GM15510 (cell line): Measurements from ENCODE around the gene DYNLRB1.

Experiments
- POLR2A ChIP-seq: IDR thresholded peaks from 3 replicates; pipeline ENCODE4 v1.6.1; 2011; ENCODE audit warnings: borderline replicate concordance; ENCODE audit not compliant: insufficient read length; ENCODE audit errors: extremely low read depth

The DYNLRB1 gene

GRCh38 chr20:34579191-34579978, 63.2 kb downstream of the DYNLRB1 start:
- TF ChIP-seq POLR2A, result no peak

DNA sequence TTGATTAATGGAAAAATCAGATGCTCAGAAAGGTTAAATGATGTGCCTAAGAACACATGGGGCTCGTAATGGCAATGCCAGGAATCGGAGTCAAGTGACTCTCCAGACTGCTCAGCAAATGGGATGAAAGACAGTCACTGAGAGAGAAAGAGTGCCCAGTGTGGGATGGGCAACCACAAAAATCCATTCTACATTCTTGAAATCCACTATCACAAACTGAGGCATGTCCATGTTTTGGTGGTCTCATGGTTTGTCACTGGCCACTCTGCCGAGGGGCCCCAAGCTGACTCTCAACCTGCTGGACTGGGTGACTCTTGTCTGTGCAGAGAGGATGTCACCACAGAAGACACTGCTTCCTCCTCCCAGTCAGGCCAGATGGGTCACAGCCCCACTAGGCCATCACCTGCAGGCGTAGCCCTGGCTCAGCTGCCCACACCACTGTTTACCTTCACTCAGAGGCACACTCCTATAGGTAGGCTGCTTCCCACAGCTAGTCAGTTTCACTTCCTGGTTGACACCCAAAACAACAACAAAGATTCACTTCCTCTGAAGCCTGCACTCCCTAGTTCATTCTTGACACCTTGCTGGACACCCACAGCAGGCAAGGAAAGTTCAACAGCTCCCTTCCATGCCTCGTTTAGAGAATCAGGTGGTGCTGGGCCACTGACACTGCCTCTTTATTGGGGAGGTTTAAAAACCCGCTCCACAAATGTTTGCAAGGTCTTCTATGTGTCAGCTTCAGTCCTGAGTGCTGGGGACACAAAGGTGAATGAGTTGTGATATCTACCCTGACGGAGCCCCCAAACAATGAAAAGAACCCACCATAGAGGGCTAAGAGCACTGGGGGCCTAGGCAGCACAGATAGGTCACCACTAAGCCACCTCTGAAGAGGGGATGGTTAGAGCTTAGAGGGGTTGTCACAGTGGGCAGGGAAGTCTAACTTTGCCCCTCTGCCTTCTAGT, 64.0 kb downstream of the DYNLRB1 start:
- no peak for TF ChIP-seq POLR2A

DNA sequence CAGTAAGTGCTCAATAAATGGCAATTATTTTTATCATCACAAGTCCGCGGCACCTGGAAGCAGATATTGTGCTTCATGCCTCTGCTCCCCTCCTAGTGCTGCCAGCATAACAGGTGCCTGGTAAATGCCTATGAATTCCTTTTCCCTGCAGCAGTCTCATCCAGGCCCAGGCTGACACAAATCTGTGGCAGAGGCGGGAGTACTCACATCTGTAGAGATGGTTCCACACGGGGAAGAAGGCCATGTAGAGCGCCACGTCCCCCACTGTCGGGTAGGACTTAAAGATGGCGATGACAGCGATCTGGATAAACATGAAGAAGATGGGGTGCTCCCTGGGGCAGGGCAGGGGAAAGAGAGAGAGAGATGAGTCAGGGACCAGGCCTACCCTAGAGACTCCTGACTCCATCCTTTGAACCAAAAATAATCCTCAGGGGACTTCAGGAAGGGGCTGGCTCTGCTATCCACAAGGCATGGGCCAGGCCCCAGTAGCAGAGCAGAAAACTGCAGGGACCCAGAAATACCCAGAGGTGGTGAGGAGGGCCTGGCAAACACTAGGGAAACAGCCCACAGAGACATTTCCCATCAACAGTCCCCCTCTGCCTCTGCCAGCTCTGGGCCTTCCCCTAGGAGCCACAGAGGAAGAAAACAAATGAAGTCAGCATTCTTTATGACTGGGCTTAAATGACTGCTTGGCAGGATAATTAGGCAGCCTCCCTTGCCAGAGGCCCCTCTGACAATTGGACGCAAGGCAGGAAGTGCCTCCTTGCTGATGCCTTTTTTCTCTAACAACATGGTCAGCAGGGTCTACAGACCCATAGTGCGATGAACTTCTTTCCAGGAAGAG, 65.3 kb downstream of the DYNLRB1 start:
- TF ChIP-seq POLR2A, result no peak

GRCh38 chr20:34582221-34582620, 66.0 kb downstream of the DYNLRB1 start:
- no peak for TF ChIP-seq POLR2A

DNA sequence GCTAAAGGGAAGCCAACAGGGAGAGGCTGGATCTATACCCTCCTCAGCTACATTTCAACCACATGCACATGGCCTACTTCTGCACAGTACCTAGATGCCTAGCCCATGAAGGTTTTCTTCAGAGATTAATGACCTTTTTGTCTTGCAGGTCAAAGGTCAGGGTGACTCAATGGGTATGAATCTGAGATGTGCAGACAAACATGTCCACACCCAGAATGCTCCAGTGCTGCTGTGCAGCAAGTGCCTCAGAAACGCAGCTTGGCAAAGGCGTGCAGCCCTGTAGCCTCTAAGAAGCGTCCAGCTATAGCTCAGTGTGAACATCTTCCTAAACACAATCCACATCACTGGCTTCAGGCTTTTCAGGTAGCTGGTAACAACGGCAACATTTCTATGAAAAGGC, 66.7 kb downstream of the DYNLRB1 start:
- no peak for TF ChIP-seq POLR2A

DNA sequence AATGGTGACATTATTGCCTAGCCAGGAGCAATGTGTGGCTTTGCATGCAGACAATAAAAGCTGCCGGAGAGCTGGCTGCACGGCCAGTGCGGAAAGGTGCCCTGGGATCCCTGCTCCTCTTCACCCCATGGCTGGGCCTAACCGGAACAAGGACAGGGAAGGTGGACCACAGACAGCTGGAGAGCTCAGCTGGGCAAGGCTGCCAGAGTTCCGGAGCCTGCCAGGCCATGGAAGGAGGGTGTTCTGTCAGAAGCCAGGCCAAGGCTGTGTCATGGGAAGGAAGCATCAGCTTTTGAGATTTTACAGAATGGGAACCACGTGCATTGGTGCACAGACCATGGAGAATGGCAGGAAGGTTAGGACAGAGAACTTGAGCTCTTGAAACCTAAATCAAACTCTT, 67.3 kb downstream of the DYNLRB1 start:
- TF ChIP-seq POLR2A, result no peak

GRCh38 chr20:34585019-34585418, 68.8 kb downstream of the DYNLRB1 start:
- TF ChIP-seq POLR2A, result no peak

DNA sequence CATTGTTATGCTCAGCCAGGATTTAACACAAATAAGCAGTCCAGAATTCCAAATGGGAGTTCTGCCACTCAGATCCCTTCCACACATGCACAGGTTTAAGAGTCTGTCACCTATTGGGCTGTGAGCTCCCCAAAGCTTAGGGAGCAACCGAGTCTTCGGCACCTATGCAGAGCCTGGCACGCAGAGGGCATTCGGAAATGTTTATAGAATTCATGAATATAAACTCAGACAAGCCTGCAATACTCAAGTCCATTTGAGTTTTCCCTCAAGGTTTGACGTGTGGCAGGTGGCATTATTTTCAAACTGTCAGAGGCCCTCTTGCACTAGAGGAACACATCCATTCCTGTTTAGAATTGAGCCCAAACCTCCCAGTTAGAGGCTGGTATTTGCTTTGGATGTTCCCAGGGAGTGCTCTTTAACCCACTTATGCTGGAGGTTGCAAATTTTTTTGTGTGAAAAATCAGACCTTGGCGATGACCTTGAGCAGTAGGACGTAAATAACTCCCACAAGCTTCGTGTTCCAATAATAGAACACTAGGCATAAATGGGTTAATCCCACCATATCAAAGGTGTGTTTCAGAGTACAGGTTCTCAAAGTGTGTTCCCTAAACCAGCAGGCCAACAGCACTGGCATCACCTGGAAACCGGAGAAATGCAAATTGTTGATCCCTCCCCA, 70.4 kb downstream of the DYNLRB1 start:
- TF ChIP-seq POLR2A, result no peak
